Type B pancreatic cell (in vitro differentiated cells): Measurements from ENCODE around the gene NAP1L5. TPM values are rescaled to one million over a fixed set of nuclear protein-coding genes. Genes with fewer than 3 reads are reported as not detected.

Source experiments
- DNase-seq: peaks from one replicate; pipeline ENCODE4 v3.0.0; 2021; ENCODE audit warnings: mixed read lengths; ENCODE audit not compliant: unreplicated experiment; ENCODE audit errors: extremely low spot score
- H3K27ac Mint-ChIP-seq: 2 replicates; pipeline ENCODE4 v1.8.0; 2021; ENCODE audit warnings: mild to moderate bottlenecking, mixed read lengths
- H3K27me3 Mint-ChIP-seq: 2 replicates; pipeline ENCODE4 v1.8.0; 2021; ENCODE audit warnings: mixed read lengths
- H3K36me3 Mint-ChIP-seq: 2 replicates; pipeline ENCODE4 v1.8.0; 2021; ENCODE audit warnings: mixed read lengths
- H3K4me1 Mint-ChIP-seq: one replicate; pipeline ENCODE4 v1.8.0; 2021; ENCODE audit warnings: mixed read lengths; ENCODE audit not compliant: unreplicated experiment
- H3K4me3 Mint-ChIP-seq: 2 replicates; pipeline ENCODE4 v1.8.0; 2021; ENCODE audit warnings: mild to moderate bottlenecking, mixed read lengths
- H3K9me3 Mint-ChIP-seq: 2 replicates; pipeline ENCODE4 v1.8.0; 2021; ENCODE audit warnings: mixed read lengths
- CTCF ChIP-seq: fragments of 200-600 bp; sonication (generic); conservative IDR thresholded peaks from 2 replicates; pipeline ENCODE4 v1.5.0; 2021; ENCODE audit warnings: antibody characterized with exemption, mild to moderate bottlenecking
- total RNA-seq: library from RNA; stranded (reverse); gene quantifications from 2 replicates; pipeline ENCODE4 v1.2.1, GENCODE V29; 2021; ENCODE audit warnings: low replicate concordance

The NAP1L5 gene
- total RNA-seq, 1 donor from 2014 or later, result 5.2 TPM

GRCh38 chr4:88722828-88723227 is 25.2 kb upstream of the NAP1L5 start:
- Mint-ChIP-seq H3K27ac (no peak overlapping the region), H3K9me3 (no peaks in the 10 kb centered on the region), H3K27me3 (no peaks in the 10 kb centered on the region), H3K36me3 (peaks cover 24% of the 10 kb centered on the region), H3K4me1 (no peaks in the 10 kb centered on the region), H3K4me3 (no peak overlapping the region)
- no peak for DNase-seq
- no peak for TF ChIP-seq CTCF

GRCh38 chr4:88722276-88722780 is 24.7 kb upstream of the NAP1L5 start:
- no peak for DNase-seq
- Mint-ChIP-seq H3K27me3 (no peaks in the 10 kb centered on the region), H3K9me3 (no peaks in the 10 kb centered on the region), H3K36me3 (peaks cover 27% of the 10 kb centered on the region), H3K27ac (no peak overlapping the region), H3K4me3 (no peak overlapping the region), H3K4me1 (no peaks in the 10 kb centered on the region)
- TF ChIP-seq CTCF, result no peak

GRCh38 chr4:88720451-88721428 is 23.1 kb upstream of the NAP1L5 start:
- TF ChIP-seq CTCF, result no peak
- Mint-ChIP-seq H3K36me3 (peaks cover 40% of the 10 kb centered on the region), H3K9me3 (peaks cover 8% of the 10 kb centered on the region), H3K4me1 (no peaks in the 10 kb centered on the region), H3K27ac (no peak overlapping the region), H3K27me3 (no peaks in the 10 kb centered on the region), H3K4me3 (no peak overlapping the region)
- DNase-seq, result no peak

- Mint-ChIP-seq H3K4me1 (no peaks in the 10 kb centered on the region), H3K4me3 (no peak overlapping the region), H3K27ac (no peak overlapping the region), H3K36me3 (peaks cover 47% of the 10 kb centered on the region), H3K9me3 (peaks cover 8% of the 10 kb centered on the region), H3K27me3 (no peaks in the 10 kb centered on the region)
- DNase-seq, result no peak
- no peak for TF ChIP-seq CTCF
Measured at GRCh38 chr4:88719381-88719780, 21.8 kb upstream of the NAP1L5 start.

- Mint-ChIP-seq H3K4me3 (no peak overlapping the region), H3K36me3 (peaks cover 52% of the 10 kb centered on the region), H3K9me3 (peaks cover 8% of the 10 kb centered on the region), H3K27ac (no peak overlapping the region), H3K4me1 (no peaks in the 10 kb centered on the region), H3K27me3 (no peaks in the 10 kb centered on the region)
- no peak for DNase-seq
- TF ChIP-seq CTCF, result no peak
Measured at GRCh38 chr4:88718098-88718497, 20.5 kb upstream of the NAP1L5 start.
